HG02623 (cell line): ENCODE results near the gene SHBG.
"Not testable (repeated sequence)": the region's sequence is repeated elsewhere in the genome, so short reads cannot be mapped to it uniquely, and the experiment has no call there.

Experiments
- ATAC-seq: cut with Tn5 transposase; IDR thresholded peaks from one replicate; pipeline ENCODE4 v1.9.1; 2021; ENCODE audit warnings: moderate library complexity; ENCODE audit not compliant: unreplicated experiment

The SHBG gene

GRCh38 chr17:7629939-7630571 lies at the start of gene SHBG:
Gene SHBG, plus strand, starts transcription at chr17:7630135. Its CDS starts 38 bp downstream, at chr17:7630173.
- no peak for ATAC-seq

- ATAC-seq, result no peak
These were observed 49.0 kb upstream of the SHBG start for GRCh38 chr17:7580604-7581575.

- ATAC-seq, result no peak
These were observed 47.3 kb upstream of the SHBG start for GRCh38 chr17:7582396-7583252.

GRCh38 chr17:7583253-7584109 lies 46.5 kb upstream of the SHBG start, which contains the start of gene MPDU1:
Gene MPDU1, plus strand, starts transcription at chr17:7583852. Its CDS starts 11 bp downstream, at chr17:7583863.
- ATAC-seq, result peak; percentile 69

GRCh38 chr17:7586673-7587419 lies 43.1 kb upstream of the SHBG start:
- no peak for ATAC-seq

GRCh38 chr17:7587420-7588151 lies 42.3 kb upstream of the SHBG start:
- ATAC-seq, result no peak

- ATAC-seq, result no peak
These were observed 41.3 kb upstream of the SHBG start for GRCh38 chr17:7588553-7589203.

- no peak for ATAC-seq
These were observed 40.6 kb upstream of the SHBG start for GRCh38 chr17:7589204-7589868.

- no peak for ATAC-seq
These were observed 39.8 kb upstream of the SHBG start, which contains the start of gene SOX15 for GRCh38 chr17:7589891-7590691. Gene SOX15, minus strand, starts transcription at chr17:7590094. Its CDS starts 418 bp downstream, at chr17:7589676.

- no peak for ATAC-seq
These were observed 39.2 kb upstream of the SHBG start for GRCh38 chr17:7590743-7591142.

- no peak for ATAC-seq
These were observed 38.3 kb upstream of the SHBG start for GRCh38 chr17:7591596-7591995.

GRCh38 chr17:7592422-7593021 lies 37.4 kb upstream of the SHBG start:
- ATAC-seq, result no peak

GRCh38 chr17:7593296-7593695 lies 36.6 kb upstream of the SHBG start:
- ATAC-seq, result no peak

GRCh38 chr17:7597561-7597960 lies 32.4 kb upstream of the SHBG start:
- not testable (repeated sequence) for ATAC-seq

- no peak for ATAC-seq
These were observed 23.7 kb upstream of the SHBG start for GRCh38 chr17:7606280-7606679.

- ATAC-seq, result no peak
These were observed 19.3 kb upstream of the SHBG start for GRCh38 chr17:7610641-7611040.
